ENCODE data around the gene GALR3. TPM values are rescaled to one million over a fixed set of nuclear protein-coding genes. Genes with fewer than 3 reads are reported as not detected.

GALR3 gene
- total RNA-seq, 1 donor from 2014 or later: not detected

- H3K27ac Mint-ChIP-seq (ENCODE audit: unreplicated experiment): peak overlapping the region; percentile 87
- no peaks in the 10 kb centered on the region for H3K36me3 Mint-ChIP-seq (ENCODE audit: unreplicated experiment)
- no peak for TF ChIP-seq CTCF (IDR thresholded peaks at IDR 0.05; ENCODE audit: partially characterized antibody, unreplicated experiment)
- peak overlapping the region; percentile 95 for H3K4me3 Mint-ChIP-seq (ENCODE audit: unreplicated experiment)
- H3K27me3 Mint-ChIP-seq (ENCODE audit: unreplicated experiment): peaks cover 8% of the 10 kb centered on the region
- DNase-seq: no peak
- H3K9me3 Mint-ChIP-seq (ENCODE audit: unreplicated experiment): peaks cover 10% of the 10 kb centered on the region
- peaks cover 14% of the 10 kb centered on the region for H3K4me1 Mint-ChIP-seq (ENCODE audit: low read depth, unreplicated experiment)
Measured at GRCh38 chr22:37806409-37807333, 16.5 kb upstream of the GALR3 start.

- Mint-ChIP-seq H3K27me3 (ENCODE audit: unreplicated experiment) (peaks cover 8% of the 10 kb centered on the region), H3K36me3 (ENCODE audit: unreplicated experiment) (no peaks in the 10 kb centered on the region), H3K4me1 (ENCODE audit: low read depth, unreplicated experiment) (peaks cover 14% of the 10 kb centered on the region), H3K9me3 (ENCODE audit: unreplicated experiment) (peaks cover 10% of the 10 kb centered on the region), H3K4me3 (ENCODE audit: unreplicated experiment) (peak within 1 kb of the TSS; percentile 95), H3K27ac (ENCODE audit: unreplicated experiment) (peak within 1 kb of the TSS; percentile 52)
- no peak for TF ChIP-seq CTCF (IDR thresholded peaks at IDR 0.05; ENCODE audit: partially characterized antibody, unreplicated experiment)
- peak; percentile 98 for DNase-seq
Measured at GRCh38 chr22:37807410-37808293, 15.5 kb upstream of the GALR3 start, which contains the start of gene GCAT. TSS of gene GCAT (plus strand) at chr22:37807934. CDS start at chr22:37807968, 34 bp downstream.

- H3K36me3 Mint-ChIP-seq (ENCODE audit: unreplicated experiment): no peaks in the 10 kb centered on the region
- H3K4me1 Mint-ChIP-seq (ENCODE audit: low read depth, unreplicated experiment): peaks cover 11% of the 10 kb centered on the region
- no peak overlapping the region for H3K27ac Mint-ChIP-seq (ENCODE audit: unreplicated experiment)
Measured at GRCh38 chr22:37808294-37808657, 14.9 kb upstream of the GALR3 start.

GRCh38 chr22:37809672-37810333 is 13.4 kb upstream of the GALR3 start:
- no peaks in the 10 kb centered on the region for H3K36me3 Mint-ChIP-seq (ENCODE audit: unreplicated experiment)
- H3K4me3 Mint-ChIP-seq (ENCODE audit: unreplicated experiment): no peak overlapping the region
- no peak for DNase-seq
- H3K27me3 Mint-ChIP-seq (ENCODE audit: unreplicated experiment): peaks cover 5% of the 10 kb centered on the region
- H3K4me1 Mint-ChIP-seq (ENCODE audit: low read depth, unreplicated experiment): peaks cover 10% of the 10 kb centered on the region
- no peak for TF ChIP-seq CTCF (IDR thresholded peaks at IDR 0.05; ENCODE audit: partially characterized antibody, unreplicated experiment)
- H3K9me3 Mint-ChIP-seq (ENCODE audit: unreplicated experiment): peaks cover 6% of the 10 kb centered on the region
- no peak overlapping the region for H3K27ac Mint-ChIP-seq (ENCODE audit: unreplicated experiment)

More at GRCh38 chr22:37808294-37808657, 14.9 kb upstream of the GALR3 start:
- Mint-ChIP-seq H3K9me3 (ENCODE audit: unreplicated experiment) (peaks cover 8% of the 10 kb centered on the region), H3K4me3 (ENCODE audit: unreplicated experiment) (peak overlapping the region; percentile 95), H3K27me3 (ENCODE audit: unreplicated experiment) (peaks cover 6% of the 10 kb centered on the region)
- no peak for DNase-seq
- TF ChIP-seq CTCF (IDR thresholded peaks at IDR 0.05; ENCODE audit: partially characterized antibody, unreplicated experiment): no peak
